CD4-positive, alpha-beta T cell treated with Interleukin-2 at 100 ng/mL for 4 hours (primary cell): ENCODE measurements around the gene GPD1.

Experiments
- DNase-seq: peaks from one replicate; pipeline ENCODE4 v3.0.0-alpha.2; 2020; ENCODE audit warnings: low spot score

Gene GPD1

GRCh38 chr12:50103767-50104321 lies at the start of gene GPD1:
TSS of gene GPD1 (plus strand) at chr12:50104008. CDS start at chr12:50104051, 43 bp downstream.
- no peak for DNase-seq

- peak; percentile 51 for DNase-seq
Observed at GRCh38 chr12:50055831-50056638, 47.8 kb upstream of the GPD1 start.

DNA sequence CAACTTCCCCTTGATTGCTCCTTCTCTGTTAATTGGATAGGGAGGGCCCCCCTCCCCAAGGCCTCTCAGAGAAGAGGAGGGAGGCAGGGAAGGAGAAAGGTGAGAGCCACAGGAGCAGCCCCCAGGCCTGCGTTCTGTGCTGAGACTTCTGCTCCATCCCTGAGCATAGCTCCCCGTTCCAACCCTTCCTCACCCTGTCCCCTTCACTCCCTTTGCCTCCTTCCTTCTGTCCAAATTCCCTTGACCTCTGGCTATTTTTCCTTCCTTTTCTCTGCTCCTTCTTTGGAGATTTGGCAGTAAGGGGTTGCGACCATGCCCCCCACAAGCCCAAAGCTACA lies 47.2 kb upstream of the GPD1 start:
- DNase-seq, result no peak

DNA sequence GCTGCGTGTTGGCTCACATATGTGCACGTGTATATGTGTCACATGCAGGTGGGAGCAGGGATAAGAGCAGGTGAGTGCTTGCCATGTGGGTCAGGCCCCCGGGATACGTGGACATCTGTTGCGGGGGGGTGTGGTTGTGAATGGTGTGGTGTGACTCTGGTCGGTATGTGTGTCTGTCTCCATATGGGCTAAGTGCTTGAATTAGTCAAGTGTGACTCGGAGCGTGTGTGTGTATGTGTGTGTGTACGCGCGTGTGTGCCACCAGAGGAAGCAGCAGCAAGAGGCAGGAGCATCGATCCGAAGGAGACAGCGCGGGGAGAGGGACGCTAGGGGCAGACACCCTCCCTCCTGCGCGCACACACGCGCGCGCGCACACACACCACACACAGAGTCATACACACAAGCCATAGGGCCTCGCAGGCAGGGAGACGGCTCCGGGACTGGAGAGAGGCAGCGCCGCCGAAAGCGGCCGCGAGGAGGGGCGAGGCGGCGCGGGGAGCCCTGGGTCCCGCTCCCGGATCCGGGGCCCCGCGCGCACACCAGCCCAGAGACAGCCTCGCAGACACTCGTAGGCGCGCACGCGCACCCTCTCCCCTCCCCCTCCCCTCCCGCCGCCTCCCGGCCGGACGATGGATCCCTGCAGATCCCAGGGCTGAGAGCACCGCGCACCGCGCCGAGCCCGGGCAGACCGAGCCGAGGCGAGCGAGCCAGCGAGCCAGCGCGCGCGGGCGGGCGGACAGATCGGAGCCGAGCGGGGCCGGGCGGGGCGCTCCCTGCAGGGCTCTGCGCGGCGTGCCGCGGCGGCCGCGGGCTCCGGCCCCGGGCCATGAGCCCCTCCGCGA lies 46.6 kb upstream of the GPD1 start, which contains the start of gene ASIC1:
Gene ASIC1 (plus strand): TSS at position 597 of the 842 bp plus-strand sequence. CDS start 1,171 bp downstream, outside the sequence.
- DNase-seq, result peak; percentile 19

- no peak for DNase-seq
Observed at GRCh38 chr12:50057896-50058670, 45.7 kb upstream of the GPD1 start.

DNA sequence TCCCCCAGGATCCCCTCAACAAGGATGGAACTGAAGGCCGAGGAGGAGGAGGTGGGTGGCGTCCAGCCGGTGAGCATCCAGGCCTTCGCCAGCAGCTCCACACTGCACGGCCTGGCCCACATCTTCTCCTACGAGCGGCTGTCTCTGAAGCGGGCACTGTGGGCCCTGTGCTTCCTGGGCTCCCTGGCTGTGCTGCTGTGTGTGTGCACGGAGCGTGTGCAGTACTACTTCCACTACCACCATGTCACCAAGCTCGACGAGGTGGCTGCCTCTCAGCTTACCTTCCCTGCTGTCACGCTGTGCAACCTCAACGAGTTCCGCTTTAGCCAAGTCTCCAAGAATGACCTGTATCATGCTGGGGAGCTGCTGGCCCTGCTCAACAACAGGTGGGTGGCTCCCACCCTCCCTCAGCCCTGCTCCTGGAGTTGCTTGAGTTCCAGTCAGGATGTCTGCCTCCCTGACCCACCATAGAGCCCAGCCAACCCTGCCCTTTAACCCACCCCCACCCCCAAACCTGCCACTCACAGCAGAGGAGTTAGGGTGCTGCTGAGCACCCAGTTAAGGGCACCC lies 45.0 kb upstream of the GPD1 start:
- DNase-seq, result no peak

GRCh38 chr12:50059440-50060119 lies 44.2 kb upstream of the GPD1 start:
- peak; percentile 40 for DNase-seq

- no peak for DNase-seq
Observed at GRCh38 chr12:50060120-50060468, 43.7 kb upstream of the GPD1 start.

- no peak for DNase-seq
Observed at GRCh38 chr12:50061171-50061570, 42.6 kb upstream of the GPD1 start.

DNA sequence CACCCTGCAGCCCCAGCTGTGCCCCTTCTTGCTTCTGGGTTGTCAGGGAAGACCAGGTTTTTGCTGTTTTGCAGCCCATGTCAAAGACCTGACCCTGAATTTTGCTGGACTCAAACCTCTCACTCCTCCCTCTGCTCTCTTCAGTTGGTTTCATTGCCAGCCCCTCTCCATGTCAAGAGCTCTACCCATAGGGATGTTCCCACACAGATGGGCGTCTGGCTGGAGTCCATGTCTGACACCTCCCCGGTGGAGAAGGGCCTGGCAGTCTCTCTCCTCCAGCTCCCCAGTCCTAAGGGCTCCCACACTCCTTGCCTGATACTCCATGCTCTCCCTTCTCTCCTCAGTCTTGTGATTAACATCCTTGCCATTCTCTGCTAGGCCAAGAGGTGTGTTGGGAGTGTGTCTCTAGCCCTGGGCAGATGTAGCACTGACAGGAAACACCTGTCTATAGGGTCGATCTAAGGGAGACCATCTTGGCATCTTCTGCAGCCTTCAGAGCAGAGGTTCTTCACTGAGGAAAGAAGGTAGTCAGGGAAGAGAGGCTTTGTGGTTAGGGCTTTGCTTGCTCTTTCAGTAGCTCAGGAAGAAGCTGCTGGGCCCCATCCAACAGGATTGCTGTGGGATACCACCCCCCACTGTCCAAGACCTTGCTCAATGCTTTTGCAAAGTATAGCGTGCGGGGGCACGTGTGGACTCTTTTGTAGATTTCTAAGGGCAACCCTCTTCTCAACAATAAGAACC lies 41.7 kb upstream of the GPD1 start:
- DNase-seq, result no peak

- no peak for DNase-seq
Observed at GRCh38 chr12:50062728-50063460, 40.9 kb upstream of the GPD1 start.

- DNase-seq, result no peak
Observed at GRCh38 chr12:50065726-50066310, 38.0 kb upstream of the GPD1 start.

DNA sequence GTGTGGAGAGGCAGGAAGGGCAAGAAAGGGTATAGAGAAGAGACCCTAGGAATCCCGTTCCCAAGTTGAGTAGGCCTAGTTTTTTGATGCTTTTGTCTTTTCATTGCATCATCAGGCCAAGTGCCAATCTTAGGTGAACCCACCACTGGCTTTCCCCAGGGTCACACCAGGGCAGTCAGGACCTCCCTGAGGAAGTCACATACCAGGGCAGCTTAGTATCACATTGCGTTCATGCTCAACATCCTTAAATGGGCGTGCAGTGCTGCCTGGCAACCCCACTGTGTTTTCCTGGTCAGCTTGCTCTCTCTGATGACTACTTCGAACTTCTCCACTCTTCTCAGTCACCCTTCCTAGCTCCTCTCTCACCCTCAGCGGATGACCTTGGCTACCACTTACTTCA lies 37.4 kb upstream of the GPD1 start:
- no peak for DNase-seq

GRCh38 chr12:50069069-50069468 lies 34.7 kb upstream of the GPD1 start:
- DNase-seq, result no peak

DNA sequence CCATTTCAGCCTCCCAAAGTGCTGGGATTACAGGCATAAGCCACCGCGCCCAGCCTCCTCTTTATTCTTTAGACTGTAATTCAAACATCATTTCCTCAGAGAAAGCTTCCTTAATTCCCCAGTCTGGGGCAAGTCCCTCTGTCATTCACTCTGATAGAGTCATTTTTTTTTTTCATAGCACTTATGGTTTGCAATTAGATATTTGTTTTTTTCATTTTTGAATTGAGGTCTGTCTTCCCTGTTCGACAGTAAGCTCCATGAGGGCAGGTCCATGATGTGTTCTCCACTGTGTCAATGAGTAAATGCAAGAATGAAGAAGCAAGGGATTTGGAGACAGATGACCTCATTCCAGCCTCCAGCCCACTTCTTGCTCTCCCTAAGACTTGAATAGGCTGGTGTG lies 34.3 kb upstream of the GPD1 start:
- DNase-seq, result no peak

- DNase-seq, result peak; percentile 67
Observed at GRCh38 chr12:50070314-50071060, 33.3 kb upstream of the GPD1 start.

GRCh38 chr12:50072198-50072907 lies 31.5 kb upstream of the GPD1 start:
- DNase-seq, result no peak

DNA sequence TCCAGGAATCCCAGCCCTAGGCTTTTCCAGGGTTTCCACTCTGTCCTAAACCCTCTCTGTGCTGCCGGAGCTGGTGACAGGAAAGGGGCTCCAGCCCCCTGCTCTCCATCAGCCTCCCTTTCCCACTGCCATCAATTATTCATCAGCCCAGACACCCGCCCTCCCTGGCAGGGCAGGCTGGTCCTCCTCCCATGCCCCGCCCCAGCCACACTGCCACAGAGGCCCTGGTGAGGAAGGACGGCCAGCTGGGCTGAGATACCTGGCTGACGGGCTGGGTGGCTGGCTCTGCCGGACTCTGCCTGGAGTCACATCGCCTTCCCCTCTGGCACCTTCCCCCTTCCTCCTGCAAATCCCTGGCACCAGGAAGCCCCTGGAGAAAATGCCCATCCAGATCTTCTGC lies 30.6 kb upstream of the GPD1 start:
- DNase-seq, result no peak
